GM18873 (cell line): ENCODE measurements around the gene ICA1.

ENCODE experiments used
- ATAC-seq: cut with Tn5 transposase; IDR thresholded peaks from one replicate; pipeline ENCODE4 v1.9.1; 2021; ENCODE audit warnings: mild to moderate bottlenecking, moderate library complexity, moderate number of reproducible peaks; ENCODE audit not compliant: unreplicated experiment, low FRiP score

ICA1 gene

DNA sequence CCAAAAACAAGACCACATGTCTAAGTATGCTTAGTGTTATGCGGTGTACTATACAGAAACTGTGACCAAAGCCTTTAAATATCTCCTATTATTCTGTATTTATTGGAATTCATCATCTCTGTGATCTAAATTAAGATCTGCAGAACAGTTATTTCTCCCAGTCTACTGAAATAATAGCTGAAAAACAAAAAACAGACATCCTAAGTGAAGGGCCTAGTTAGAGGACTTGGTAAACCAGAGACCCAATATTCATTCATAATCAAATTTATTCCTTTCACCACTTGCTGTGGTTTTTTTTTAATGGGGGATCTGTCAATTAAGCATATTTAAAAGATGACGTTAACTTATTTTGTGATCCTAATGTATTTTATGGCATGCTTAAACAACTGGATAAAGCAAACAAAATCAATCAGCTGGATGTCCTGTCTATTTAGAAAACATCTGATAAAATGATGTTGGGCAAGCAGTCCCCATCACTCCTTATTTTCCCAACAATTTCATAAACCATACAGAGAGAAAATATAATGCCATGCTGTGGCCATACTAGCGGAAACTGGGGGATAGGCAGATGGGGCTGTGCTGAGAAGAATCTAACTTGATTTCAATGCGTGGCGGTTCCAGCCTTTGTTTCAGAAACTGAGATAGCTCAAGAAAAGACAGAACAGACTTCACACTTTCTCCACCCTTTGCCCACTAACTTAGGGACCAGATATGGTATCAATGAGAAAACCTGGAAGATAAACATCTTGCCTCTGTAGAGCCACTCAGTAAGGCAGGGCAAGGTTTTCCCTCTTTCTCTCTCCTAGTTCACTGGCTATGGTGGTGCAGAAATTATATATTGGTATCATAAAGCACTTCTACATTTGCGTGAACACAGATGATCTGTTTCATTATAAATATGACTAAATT lies 32.9 kb downstream of the ICA1 start:
- ATAC-seq = no peak

GRCh38 chr7:8228068-8228467 lies 33.9 kb downstream of the ICA1 start:
- ATAC-seq = no peak

DNA sequence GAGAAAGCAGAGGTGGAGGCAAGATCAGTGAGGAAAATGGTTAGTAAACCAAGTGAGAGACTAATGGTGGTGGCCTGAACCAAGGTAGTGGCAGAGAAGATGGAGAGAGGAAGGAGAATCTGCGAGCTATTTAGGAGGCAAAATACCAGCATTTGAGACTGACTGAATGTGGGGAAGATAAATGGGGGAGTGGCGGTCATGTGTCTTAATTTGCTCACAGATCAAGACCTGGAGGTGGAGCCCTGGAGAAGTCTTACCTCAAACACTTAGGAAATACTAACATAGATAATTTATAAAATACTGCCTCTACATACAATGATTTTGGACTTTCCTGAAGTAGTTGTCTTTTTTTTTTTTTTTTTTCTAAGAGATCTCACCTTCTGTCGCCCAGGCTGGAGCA lies 34.7 kb downstream of the ICA1 start:
- ATAC-seq = no peak

DNA sequence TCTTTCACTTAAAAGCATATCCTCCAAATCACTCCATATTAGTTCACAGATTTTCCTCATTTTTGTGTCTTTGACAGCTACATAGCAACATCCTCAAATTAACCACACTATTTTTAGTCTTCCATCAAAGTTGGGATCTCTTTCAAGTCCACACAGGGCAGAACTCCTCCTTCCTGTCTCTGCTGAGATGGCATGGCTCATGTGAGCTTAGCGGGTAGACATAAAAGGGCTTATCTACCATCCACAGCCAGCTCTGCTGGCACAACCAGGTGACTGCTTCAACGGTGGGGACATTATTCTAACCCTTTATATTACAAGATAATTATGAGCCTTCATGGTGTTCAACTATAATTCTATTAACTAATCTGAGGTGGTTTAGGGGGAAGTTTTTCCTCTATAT lies 35.5 kb downstream of the ICA1 start:
- no peak for ATAC-seq

- no peak for ATAC-seq
Measured at GRCh38 chr7:8221567-8221966, 40.4 kb downstream of the ICA1 start.

- ATAC-seq = no peak
Measured at GRCh38 chr7:8221101-8221495, 40.9 kb downstream of the ICA1 start.

- ATAC-seq = no peak
Measured at GRCh38 chr7:8220376-8221100, 41.4 kb downstream of the ICA1 start.

DNA sequence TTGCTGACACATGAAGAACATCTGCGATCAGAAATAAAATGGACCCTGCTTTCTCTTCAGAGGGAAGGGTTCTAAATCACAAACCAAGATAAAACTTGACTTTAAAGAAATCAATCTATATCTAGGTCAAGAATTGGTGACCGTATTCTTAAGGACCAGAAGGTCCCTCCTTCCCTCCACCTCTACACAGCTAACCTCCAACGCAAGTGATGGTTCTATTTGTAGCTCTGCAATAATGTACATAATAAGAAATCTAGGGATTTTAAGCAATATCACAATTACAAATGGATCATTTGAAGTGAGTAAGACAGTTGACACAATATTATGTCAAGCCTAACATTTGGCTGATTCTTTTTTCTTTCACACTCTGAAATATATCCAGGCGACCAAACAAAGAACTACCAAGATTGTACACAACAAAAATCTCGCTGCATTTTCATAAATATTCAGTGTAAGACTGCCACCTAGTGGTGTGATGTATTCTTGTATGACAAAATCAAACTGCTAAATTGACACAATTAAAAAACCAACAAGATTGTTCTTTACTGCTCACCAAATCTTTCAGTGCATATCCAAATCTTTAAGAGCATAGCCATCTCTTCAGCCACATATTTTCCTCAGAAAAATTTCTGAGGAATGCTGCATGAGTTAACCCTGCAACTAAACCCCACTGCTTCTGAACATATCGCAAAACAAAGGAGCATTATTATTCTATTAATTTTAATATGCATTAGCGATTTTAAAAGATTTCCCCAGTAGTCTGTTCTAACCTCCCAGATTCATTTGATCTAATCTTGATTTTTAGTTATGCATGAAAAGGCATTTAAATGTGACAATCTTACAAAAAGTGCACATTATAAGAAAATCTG lies 44.5 kb downstream of the ICA1 start:
- no peak for ATAC-seq

DNA sequence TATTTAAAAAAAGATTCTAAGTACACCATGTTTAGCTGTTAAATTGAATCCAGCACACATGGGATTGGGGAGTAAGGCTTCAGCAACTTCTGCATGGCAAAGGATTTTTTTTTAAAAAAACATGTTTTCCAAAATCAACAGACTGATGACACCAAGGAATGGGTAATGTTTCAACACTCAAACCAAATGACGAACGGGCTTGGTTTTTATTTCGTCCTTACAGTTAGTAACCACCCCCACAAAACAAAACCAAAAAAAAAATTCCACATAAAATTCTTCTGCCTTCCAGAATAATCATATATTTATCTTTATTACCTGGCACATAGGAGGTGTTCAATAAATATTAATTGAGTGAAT lies 45.7 kb downstream of the ICA1 start:
- no peak for ATAC-seq

DNA sequence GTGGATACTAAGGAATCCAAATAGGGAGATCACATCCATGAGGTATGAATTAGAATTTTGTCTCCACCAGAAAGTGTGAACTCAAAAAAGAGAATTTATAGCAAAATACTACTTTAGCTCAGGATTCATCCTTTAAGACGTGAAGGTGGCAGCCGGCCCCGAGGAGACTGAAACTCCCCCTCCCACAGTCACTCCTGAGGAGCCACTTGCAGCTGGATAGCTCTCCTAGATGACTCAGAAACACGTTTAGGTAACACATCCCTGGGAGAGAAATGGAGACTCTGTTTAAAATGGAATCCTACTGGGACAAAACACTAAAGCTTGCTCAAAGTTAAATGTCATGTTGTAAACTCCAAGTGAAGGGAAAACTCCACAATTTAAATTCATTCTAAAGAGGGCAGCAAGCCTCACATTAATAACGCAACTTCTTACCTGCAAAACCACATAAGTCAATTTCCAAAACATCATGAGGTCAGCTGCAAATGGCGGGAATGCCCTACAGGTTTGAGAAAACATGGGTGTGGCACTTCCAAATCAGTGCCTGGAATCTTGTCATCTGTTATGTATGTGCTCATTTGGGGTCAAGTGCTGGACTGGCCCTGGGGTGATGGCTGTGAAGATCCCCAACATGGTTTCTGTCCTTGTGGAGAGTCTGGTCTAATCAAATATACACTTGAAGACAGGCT lies 46.2 kb downstream of the ICA1 start:
- no peak for ATAC-seq

- no peak for ATAC-seq
Measured at GRCh38 chr7:8214244-8214824, 47.6 kb downstream of the ICA1 start.

DNA sequence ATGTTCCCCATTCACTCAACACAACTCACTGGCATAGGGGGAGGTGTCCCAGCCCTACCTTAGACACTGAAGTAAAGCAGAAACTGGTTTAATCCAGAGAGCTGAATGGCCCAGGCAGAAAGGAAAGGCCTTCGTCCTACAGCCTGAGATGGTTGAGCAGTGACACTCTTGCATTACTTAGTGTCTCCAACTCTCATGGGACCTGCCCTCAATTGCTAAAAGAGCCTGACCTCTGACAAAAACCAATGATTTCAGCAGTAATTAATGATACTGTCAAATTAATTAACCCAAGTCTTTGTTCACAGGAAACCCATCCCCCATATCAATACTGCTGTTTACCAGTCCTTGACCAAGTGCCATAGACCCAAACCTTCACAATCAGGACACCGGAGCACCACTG lies 48.6 kb downstream of the ICA1 start:
- ATAC-seq = no peak

GRCh38 chr7:8212638-8213037 lies 49.3 kb downstream of the ICA1 start:
- no peak for ATAC-seq

DNA sequence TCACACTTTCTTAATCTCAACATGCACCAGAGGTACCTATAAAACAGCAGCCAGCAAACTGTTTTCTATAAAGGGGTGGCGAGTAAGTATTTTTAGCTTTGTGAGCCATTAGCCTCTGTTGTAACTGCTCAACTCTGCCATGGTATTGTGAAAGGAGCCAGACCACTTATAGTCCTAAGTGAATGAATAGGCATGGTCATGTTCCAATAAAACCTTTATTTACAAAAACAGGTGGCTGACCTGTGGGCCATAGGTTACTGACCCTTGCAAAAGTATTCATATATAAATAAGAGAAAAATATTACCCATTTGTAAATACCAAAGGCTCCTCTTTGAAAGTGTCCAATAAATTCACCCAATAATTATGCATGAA lies 50.3 kb downstream of the ICA1 start:
- no peak for ATAC-seq

- no peak for ATAC-seq
Measured at GRCh38 chr7:8210845-8211724, 50.9 kb downstream of the ICA1 start.

GRCh38 chr7:8209353-8209752 lies 52.6 kb downstream of the ICA1 start:
- no peak for ATAC-seq

- ATAC-seq = no peak
Measured at GRCh38 chr7:8208816-8209215, 53.2 kb downstream of the ICA1 start.

DNA sequence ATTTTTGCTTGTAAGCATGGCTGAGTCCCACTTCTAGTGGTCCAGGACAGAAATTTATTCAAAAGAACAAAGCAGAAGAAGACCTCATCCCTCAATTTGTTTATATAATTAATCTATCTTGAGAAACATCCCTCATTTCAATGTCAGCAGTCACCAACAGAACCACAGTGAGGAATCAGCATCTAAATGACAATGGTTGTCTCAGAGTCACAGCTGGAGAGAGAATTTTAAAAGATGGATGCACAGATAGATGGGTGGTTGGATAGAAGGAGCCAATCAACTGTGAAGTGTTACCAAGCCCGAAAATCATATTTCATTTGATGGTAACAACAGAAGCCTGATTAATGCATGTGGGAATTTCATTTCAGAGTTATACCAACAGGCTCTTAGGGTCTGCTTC lies 55.0 kb downstream of the ICA1 start:
- ATAC-seq = no peak

GRCh38 chr7:8205537-8205936 lies 56.4 kb downstream of the ICA1 start:
- ATAC-seq = no peak
